Middle frontal gyrus (tissue), 1 donor: Measurements from ENCODE around the gene TIMP2.
"Not testable (repeated sequence)": the region's sequence is repeated elsewhere in the genome, so short reads cannot be mapped to it uniquely, and the experiment has no call there.

ENCODE experiments used
- DNase-seq: peaks from one replicate; pipeline ENCODE4 v3.0.0-alpha.2; 2015; ENCODE audit warnings: low spot score; ENCODE audit errors: extremely low spot score

The TIMP2 gene

DNA sequence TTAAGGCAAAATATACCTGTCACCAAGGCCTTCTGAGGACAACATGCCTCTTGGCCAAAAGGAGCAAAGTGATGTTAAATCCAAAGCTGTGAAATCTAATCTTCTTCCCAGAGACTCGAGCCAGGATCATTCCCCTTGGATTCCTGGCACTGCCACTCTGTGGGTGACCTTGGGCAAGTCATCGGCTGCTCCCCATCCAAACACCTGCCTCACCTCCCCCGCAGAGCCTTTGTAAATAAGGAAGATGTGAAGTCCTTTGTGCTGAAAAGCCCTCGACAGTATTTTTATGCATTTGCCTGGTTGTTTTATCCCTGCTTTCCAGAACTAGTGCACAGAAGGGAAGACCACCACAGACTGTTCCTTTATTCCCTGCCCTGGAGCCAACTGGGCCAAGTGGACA, 16.8 kb downstream of the TIMP2 start:
- no peak for DNase-seq

- no peak for DNase-seq
These were observed 19.6 kb downstream of the TIMP2 start for GRCh38 chr17:78905541-78905940.

GRCh38 chr17:78905116-78905515, 20.1 kb downstream of the TIMP2 start:
- no peak for DNase-seq

DNA sequence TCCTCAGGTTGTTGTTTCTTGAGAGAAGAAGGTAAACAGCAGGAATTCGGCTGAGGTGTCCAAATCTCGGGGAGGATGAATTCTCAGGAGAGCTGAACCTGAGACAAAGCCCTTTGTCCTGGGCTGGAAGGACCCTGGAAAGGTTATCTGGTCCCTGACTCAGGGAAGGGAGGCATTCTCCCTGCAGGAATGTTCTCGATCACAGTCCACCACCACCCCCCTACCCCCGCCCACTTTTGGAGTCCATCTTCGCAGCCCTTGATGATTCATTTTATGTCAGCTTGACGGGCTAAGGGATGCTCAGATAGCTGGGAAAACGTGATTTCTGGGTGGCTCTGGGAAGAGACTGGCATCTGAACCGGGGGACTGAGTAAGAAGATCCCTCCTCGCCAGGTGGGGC, 20.8 kb downstream of the TIMP2 start:
- DNase-seq = no peak

DNA sequence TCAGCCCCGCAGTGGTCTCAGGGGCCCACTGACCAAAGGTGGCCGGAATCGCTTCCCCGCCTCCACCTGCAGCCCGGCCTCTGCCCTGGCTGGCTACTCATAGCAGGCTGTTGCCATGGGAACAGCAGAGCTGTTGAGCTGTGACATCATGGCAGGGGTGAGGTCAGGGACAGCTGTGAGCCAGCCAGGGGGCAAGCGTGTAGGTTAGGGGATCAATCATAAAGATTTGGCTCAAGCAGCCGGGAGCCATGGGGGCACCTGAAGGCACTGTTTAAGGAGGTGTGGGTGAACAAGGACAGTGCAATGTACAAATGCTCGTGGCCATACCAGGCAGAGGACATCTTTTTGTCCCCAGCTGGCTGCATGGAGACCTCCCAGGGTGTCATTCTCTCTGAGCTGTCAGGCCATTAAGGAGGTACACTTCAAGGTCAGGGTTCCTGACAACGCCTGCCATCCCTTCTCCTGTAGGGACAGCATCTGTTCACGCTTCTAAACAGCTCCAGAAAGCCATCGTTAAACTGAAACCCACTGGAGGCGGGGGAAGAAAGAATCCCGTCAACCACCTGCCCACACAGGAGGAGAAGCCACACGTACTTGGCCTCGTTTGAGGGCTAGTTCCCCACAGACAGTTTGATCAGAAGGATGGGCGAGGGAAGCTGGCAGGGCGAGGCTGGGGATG, 21.9 kb downstream of the TIMP2 start, which contains the start of gene CEP295NL:
Gene CEP295NL, minus strand, starts transcription at position 101 of the 679 bp plus-strand sequence. CDS start 1,373 bp downstream, outside the sequence.
- DNase-seq = no peak

DNA sequence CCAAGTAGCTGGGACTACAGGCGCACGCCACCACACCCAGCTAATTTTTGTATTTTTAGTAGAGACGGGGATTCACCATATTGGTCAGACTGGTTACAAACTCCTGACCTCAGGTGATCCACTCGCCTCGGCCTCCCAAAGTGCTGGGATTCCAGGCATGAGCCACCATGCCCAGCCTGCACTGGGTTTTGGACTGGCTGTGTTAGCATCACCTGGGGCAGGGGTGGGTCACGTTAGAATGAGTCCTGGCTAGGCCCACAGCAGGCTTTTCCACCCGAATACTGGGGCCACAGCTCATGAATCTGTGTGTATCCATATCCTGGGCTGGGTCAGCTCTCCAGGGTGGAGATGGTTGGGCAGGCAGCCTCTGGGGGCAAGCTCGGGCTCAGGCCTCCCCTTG, 23.0 kb downstream of the TIMP2 start:
- DNase-seq = not testable (repeated sequence)

DNA sequence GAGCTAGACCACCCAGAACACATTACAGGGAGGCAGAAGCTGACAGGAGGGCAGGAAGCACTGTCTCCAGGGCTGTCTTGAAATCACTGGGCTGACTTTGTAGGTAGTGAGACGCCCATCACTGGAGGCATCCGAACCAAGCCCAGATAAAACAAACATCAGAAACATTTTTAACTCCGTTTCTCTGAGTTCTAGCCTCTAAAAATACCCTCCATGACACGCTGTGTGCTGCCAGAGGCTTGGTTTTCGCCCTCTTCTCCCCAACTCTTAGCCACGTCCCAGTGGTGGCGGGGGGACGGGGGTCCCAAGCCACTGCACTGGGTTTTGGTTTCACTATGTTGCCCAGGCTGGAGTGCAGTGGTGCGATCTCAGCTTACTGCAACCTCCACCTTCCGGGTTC, 23.4 kb downstream of the TIMP2 start:
- DNase-seq = no peak

DNA sequence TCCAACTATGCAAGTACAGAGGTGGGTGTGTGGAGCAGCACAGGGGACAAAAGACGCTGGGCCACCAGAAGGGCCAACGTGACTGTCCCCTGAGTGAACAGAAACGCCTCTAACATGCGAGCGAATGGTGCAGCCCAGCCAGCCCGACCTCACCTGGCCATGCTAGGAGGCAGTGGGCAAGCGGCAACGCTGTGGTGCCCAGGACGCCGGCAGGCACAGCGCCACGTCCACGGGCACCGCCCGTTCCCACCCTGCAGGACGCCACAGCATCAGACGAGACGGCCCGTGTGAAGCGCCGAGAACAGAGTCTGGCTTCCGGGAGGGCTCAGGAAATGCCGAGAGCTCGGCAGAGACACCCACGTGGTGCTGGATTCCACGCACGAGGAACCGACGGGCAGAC, 24.4 kb downstream of the TIMP2 start:
- no peak for DNase-seq

DNA sequence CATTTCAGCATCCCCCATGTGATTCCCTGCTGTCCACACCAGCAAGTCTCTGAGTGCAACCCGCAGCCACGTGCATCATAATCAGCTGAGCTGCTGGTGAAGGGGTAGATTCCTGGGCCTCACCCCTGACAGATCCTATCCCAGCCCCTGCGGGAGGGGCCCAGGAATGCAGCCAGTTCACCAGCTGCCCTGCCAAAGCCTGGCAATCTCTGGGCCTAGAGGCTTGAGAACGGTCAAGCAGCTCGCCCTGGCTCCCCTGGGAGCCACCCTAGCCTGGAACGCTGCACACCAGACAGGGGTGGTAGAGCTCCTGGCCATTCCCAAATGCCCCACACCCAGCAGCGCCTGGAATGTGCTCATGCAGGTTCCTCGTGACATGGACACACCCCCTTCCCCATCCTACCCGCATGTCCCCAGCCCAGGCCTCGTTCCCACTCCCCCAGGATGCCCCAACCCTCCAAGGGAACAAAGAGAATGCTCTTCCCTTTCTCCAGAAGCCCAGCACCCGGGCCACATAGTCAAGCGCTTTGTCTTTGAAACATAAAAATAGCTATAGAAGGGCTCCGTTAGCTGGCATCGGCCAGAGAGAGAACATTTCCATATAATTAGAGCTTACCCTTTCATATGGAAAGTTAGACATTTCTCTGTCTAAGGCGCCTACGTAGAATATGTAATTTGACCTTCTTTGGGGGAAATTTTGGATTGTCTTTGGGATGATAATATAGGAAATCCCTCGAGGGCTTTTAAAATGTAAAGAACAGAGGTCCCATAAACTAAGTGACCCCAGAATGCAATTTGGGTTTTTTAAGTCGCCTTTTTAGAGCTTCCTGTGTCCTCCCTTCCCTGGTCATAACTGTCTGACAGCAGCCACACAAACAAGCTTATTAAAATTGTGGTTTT, 25.6 kb downstream of the TIMP2 start:
- DNase-seq = no peak

- DNase-seq = no peak
These were observed 26.2 kb downstream of the TIMP2 start for GRCh38 chr17:78898947-78899346.

- DNase-seq = no peak
These were observed 26.9 kb downstream of the TIMP2 start for GRCh38 chr17:78898075-78898836.

DNA sequence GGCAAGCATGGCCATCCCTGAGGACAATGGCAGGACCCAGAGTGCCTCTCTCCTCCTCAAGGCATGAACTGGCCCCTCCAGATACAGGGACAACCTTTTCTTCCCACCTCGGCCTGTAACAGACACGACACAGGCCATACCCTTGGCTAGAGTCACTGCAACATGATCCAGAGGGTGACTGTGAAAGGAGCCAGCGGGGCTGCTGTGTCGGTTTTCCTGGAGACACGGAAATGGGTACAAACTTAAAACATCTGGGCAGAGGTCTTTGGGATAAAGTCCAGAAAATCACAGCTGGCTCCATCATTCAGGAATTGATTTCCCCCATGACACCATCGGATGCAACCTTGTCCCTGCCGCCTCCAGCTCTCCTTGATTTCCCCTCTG, 27.5 kb downstream of the TIMP2 start:
- DNase-seq = no peak

DNA sequence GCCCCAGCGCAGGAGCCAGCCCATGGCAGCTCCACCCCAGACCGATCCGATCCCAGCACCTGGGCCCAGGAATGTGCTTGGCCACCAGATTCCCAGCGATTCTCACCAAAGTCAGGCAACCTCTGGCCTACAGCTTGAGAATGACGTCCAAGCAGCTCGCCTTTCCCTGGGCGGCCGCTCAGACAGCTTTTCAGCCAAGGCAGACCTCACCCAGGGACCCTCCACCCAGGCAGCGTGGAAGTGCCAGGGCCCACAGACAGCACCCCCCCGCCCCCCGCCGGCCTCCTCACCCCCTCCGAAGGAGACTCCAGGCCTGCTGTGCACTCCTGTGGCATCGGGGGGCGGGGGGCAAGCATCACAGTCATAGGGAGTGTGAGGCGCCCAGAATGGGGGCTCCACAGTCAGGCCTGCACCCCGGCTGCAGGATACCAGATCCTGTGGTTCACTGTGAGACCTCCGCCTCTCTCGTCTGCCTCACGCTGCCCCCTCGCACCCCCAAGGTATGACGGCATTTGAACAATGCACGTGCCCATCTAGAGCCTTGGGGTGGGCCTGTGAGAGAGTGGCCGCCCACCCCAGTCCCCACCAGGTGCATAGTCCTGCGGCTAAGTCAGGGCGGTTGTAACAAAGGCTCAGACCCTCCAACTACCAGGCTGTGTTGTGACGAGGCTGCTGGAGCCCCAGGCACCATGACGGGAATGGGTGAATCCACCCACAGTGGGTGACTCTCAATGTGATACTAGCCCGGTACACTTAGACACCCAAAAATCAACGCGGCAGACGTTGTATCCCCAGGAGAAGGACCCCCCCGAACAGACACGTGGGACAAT, 28.1 kb downstream of the TIMP2 start:
- no peak for DNase-seq

GRCh38 chr17:78896091-78896833, 28.9 kb downstream of the TIMP2 start:
- DNase-seq = peak; percentile 47

- no peak for DNase-seq
These were observed 29.9 kb downstream of the TIMP2 start for GRCh38 chr17:78895322-78895721.

DNA sequence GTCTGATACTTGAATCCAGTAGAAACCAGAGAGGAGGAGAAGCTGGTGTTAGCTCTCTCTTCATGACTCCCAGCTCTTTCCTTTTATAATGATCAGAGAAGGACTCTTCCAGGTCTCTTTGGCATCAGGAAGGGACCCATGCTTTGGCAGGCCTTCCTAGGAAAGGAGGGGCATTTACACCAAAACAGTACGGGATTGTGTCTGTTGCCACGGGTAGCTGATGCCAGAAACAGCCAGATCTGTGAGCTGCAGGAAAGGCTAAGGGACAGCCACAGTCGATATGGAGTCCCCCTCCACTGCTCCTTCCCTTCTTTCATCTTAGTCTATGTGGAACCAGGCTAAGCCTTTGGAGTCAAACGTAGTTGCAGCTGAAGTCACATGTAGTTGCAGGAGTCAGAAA, 31.5 kb downstream of the TIMP2 start:
- DNase-seq = no peak

DNA sequence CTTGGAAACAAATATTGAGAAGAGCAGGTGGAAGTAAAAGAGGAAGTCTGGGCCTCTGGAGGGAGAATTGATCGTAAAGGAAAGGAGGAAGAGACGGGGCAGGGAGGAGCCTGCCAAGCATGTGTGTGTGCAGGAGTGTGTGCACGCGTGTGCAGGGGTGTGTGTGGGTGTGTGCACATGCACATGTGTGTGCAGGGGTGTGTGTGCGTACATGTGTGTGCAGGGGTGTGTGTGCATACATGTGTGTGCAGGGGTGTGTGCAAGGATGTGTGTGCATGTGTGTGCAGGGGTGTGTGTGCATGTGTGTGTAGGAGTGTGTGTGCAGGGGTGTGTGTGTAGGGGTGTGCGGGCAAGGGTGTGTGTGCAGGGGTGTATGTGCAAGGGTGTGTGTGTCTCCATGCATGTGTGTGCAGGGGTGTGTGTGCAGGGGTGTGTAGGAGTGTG, 32.2 kb downstream of the TIMP2 start:
- no peak for DNase-seq

DNA sequence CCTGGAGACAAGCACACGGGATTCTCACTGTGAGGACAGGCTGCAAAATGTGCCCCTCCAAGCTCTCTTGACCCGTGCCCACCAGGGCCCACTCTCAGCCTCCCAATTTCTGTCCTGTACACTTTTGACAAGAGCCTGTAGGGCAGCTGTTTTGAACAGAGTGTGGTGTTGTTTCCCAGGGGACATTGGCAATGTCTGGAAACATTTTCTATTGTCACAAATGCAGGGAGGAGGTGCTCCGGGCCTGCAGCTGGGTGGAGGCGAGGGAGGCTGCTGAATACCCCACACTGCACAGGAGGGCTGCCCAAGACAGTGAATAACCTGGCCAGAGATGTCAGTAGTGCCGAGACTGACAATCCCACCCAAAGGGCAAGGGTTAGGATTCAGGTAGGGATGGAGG, 32.7 kb downstream of the TIMP2 start:
- no peak for DNase-seq

GRCh38 chr17:78892062-78892456, 33.1 kb downstream of the TIMP2 start:
- DNase-seq = no peak

DNA sequence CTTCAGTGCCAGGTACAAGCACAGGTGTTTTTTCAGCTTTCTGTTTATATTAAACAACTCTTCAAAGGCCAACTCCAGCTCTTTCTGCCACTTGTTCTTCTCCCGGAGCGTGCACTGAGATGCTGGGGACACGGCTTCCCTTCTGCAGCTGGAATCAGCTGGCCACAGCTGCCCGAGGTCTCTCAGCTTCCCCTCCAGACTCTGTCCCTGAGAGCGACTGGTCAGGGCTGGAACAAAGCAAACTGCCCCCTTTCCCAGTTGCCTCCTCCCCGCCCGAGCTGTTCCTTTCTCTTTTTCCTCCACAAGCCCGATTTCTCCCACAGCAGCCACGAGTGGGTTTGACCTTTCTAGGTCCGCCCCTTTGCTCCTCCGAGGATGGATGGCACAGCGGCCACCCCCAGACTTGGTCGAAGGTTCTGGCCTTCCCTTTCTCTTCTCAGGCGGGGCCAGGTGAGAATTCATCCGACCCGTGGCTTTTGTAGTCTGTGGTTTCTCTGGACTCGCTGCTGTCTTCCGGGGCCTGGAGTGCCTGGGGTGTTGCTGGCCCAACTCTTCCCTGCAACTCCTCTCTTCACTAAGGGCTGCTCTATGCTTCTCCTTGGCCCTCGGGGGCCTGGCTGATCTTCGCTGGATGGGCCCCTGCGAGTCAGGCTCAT, 33.7 kb downstream of the TIMP2 start:
- DNase-seq = no peak
